HEK293 (cell line): Measurements from ENCODE around the gene CATSPER1.
A peak's percentile ranks its signal among the peaks of the same experiment; 100 is the strongest.

Experiments
- GLIS2 ChIP-seq: fragments of 450-650 bp; formaldehyde crosslinking; IDR thresholded peaks from 2 replicates; pipeline ENCODE4 v1.5.1; 2016; ENCODE audit warnings: missing biosample characterization, missing genetic modification characterization
- KLF16 ChIP-seq: fragments of 450-650 bp; formaldehyde crosslinking; IDR thresholded peaks from 2 replicates; pipeline ENCODE4 v1.5.1; 2017; ENCODE audit warnings: missing biosample characterization, missing genetic modification characterization
- PRDM1 ChIP-seq: fragments of 450-650 bp; formaldehyde crosslinking; IDR thresholded peaks from 2 replicates; pipeline ENCODE4; 2016; ENCODE audit warnings: missing biosample characterization, missing genetic modification characterization
- RBAK ChIP-seq: fragments of 450-650 bp; formaldehyde crosslinking; IDR thresholded peaks from 2 replicates; pipeline ENCODE4 v1.5.1; 2016; ENCODE audit warnings: missing biosample characterization, missing genetic modification characterization
- SCRT2 ChIP-seq: fragments of 450-650 bp; formaldehyde crosslinking; IDR thresholded peaks from 2 replicates; pipeline ENCODE4 v1.5.1; 2016; ENCODE audit warnings: missing biosample characterization, missing genetic modification characterization
- ZBTB21 ChIP-seq: fragments of 450-650 bp; formaldehyde crosslinking; IDR thresholded peaks from 2 replicates; pipeline ENCODE4 v1.5.1; 2017; ENCODE audit warnings: missing biosample characterization, missing genetic modification characterization
- ZBTB48 ChIP-seq: fragments of 450-650 bp; formaldehyde crosslinking; IDR thresholded peaks from 2 replicates; pipeline ENCODE4 v1.5.1; 2016; ENCODE audit warnings: missing biosample characterization, missing genetic modification characterization
- ZFP3 ChIP-seq: fragments of 450-650 bp; formaldehyde crosslinking; IDR thresholded peaks from 2 replicates; pipeline ENCODE4 v1.5.1; 2016; ENCODE audit warnings: low read depth, missing biosample characterization, missing genetic modification characterization
- ZNF132 ChIP-seq: fragments of 450-650 bp; formaldehyde crosslinking; IDR thresholded peaks from 2 replicates; pipeline ENCODE4 v1.5.1; 2017; ENCODE audit warnings: missing biosample characterization, missing genetic modification characterization, borderline replicate concordance
- ZNF138 ChIP-seq: fragments of 450-650 bp; formaldehyde crosslinking; IDR thresholded peaks from 2 replicates; pipeline ENCODE4 v1.5.1; 2016; ENCODE audit warnings: missing biosample characterization, missing genetic modification characterization, borderline replicate concordance
- ZNF311 ChIP-seq: fragments of 450-650 bp; formaldehyde crosslinking; IDR thresholded peaks from 2 replicates; pipeline ENCODE4 v1.5.1; 2017; ENCODE audit warnings: missing biosample characterization, missing genetic modification characterization, borderline replicate concordance
- ZNF324 ChIP-seq: fragments of 450-650 bp; formaldehyde crosslinking; IDR thresholded peaks from 2 replicates; pipeline ENCODE4 v1.5.1; 2016; ENCODE audit warnings: missing biosample characterization, missing genetic modification characterization
- ZNF37A ChIP-seq: fragments of 450-650 bp; IDR thresholded peaks from 2 replicates; pipeline ENCODE4 v1.5.1; 2018; ENCODE audit warnings: missing biosample characterization, missing genetic modification characterization
- ZNF530 ChIP-seq: fragments of 450-650 bp; formaldehyde crosslinking; IDR thresholded peaks from 2 replicates; pipeline ENCODE4 v1.5.1; 2016; ENCODE audit warnings: low read depth, missing biosample characterization, missing genetic modification characterization
- ZNF544 ChIP-seq: fragments of 450-650 bp; formaldehyde crosslinking; IDR thresholded peaks from 2 replicates; pipeline ENCODE4 v1.5.0; 2017; ENCODE audit warnings: missing biosample characterization, missing genetic modification characterization
- ZNF558 ChIP-seq: fragments of 450-650 bp; formaldehyde crosslinking; IDR thresholded peaks from 2 replicates; pipeline ENCODE4 v1.5.1; 2016; ENCODE audit warnings: missing biosample characterization, missing genetic modification characterization
- ZNF664 ChIP-seq: fragments of 450-650 bp; formaldehyde crosslinking; IDR thresholded peaks from 2 replicates; pipeline ENCODE4 v1.5.1; 2016; ENCODE audit warnings: missing biosample characterization, missing genetic modification characterization
- ZNF707 ChIP-seq: fragments of 450-650 bp; formaldehyde crosslinking; IDR thresholded peaks from 2 replicates; pipeline ENCODE4 v1.5.1; 2016; ENCODE audit warnings: missing biosample characterization, missing genetic modification characterization
- ZNF747 ChIP-seq: fragments of 450-650 bp; formaldehyde crosslinking; IDR thresholded peaks from 2 replicates; pipeline ENCODE4 v1.5.1; 2016; ENCODE audit warnings: missing biosample characterization, missing genetic modification characterization
- ZNF837 ChIP-seq: fragments of 450-650 bp; formaldehyde crosslinking; IDR thresholded peaks from 2 replicates; pipeline ENCODE4 v1.5.1; 2016; ENCODE audit warnings: missing biosample characterization, missing genetic modification characterization
- TF ChIP-seq, protein P1 (sequence below): fragments of 450-650 bp; formaldehyde crosslinking; IDR thresholded peaks from 2 replicates; pipeline ENCODE4 v1.5.1; 2016; ENCODE audit warnings: missing biosample characterization, missing genetic modification characterization, low read depth
- TF ChIP-seq, protein P2 (sequence below): fragments of 450-650 bp; formaldehyde crosslinking; IDR thresholded peaks from 2 replicates; pipeline ENCODE4 v1.5.1; 2016; ENCODE audit warnings: missing biosample characterization, missing genetic modification characterization
- TF ChIP-seq, protein P3 (sequence below): fragments of 450-650 bp; formaldehyde crosslinking; IDR thresholded peaks from 2 replicates; pipeline ENCODE4 v1.5.1; 2016; ENCODE audit warnings: missing biosample characterization, missing genetic modification characterization
- TF ChIP-seq, protein P4 (sequence below): fragments of 450-650 bp; formaldehyde crosslinking; IDR thresholded peaks from 2 replicates; pipeline ENCODE4; 2016; ENCODE audit warnings: missing biosample characterization, missing genetic modification characterization
- TF ChIP-seq, protein P5 (sequence below): fragments of 450-650 bp; formaldehyde crosslinking; IDR thresholded peaks from 2 replicates; pipeline ENCODE4 v1.5.0; 2017; ENCODE audit warnings: missing biosample characterization, missing genetic modification characterization, borderline replicate concordance
- TF ChIP-seq, protein P6 (sequence below): fragments of 450-650 bp; IDR thresholded peaks from 2 replicates; pipeline ENCODE4 v1.5.1; 2018; ENCODE audit warnings: missing biosample characterization, missing genetic modification characterization

Gene CATSPER1

DNA sequence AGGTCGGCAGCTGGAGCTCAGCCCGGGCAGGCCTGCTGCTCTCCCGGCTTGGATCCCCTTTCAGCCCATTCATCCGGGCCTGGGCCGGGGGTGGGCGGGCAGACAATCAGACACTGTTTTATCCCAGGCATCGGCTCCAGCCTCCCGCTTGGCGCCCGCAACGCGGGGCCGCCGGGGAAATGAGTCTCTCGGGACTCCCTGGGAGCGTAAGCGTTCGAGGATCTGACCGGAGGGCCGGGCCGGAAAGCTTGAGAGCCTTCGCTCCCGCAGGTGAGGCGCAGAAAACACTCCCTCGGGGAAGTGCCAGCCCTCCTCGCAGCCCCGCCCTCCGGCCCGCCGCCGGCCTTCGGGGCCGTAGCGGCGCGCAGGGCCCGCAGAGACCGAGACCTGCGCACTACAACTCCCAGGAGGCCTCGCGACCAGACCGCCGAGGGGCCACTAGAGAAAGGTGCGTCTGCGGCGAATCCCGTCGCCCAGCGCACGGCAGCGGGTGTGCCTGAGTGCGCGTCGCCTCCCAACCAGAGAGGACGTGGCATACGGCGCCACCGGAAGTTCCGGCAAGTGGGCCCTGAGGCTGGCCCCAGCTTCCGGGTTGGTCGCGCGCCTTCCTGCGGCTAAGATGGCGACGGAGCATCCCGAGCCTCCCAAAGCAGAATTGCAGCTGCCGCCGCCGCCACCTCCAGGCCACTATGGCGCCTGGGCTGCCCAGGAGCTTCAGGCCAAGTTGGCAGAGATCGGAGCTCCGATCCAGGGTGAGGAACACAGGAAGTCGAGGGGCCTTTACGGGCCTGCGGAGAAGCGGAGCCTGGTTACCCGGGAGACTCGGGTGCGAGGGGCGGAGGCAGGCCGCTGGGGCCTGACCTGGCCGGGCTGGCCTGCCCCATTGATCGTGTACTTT is 25.7 kb upstream of the CATSPER1 start, which contains the start of gene SF3B2 (continued):
- TF ChIP-seq, protein P1, sequence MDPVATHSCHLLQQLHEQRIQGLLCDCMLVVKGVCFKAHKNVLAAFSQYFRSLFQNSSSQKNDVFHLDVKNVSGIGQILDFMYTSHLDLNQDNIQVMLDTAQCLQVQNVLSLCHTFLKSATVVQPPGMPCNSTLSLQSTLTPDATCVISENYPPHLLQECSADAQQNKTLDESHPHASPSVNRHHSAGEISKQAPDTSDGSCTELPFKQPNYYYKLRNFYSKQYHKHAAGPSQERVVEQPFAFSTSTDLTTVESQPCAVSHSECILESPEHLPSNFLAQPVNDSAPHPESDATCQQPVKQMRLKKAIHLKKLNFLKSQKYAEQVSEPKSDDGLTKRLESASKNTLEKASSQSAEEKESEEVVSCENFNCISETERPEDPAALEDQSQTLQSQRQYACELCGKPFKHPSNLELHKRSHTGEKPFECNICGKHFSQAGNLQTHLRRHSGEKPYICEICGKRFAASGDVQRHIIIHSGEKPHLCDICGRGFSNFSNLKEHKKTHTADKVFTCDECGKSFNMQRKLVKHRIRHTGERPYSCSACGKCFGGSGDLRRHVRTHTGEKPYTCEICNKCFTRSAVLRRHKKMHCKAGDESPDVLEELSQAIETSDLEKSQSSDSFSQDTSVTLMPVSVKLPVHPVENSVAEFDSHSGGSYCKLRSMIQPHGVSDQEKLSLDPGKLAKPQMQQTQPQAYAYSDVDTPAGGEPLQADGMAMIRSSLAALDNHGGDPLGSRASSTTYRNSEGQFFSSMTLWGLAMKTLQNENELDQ (tag by site-specific recombination), result no peak
- TF ChIP-seq ZBTB48 (peak; percentile 48; the same call in 1 of the 2 replicates), ZNF707 (tag by site-specific recombination) (no peak), ZNF544 (tag by site-specific recombination) (no peak), ZFP3 (tag by site-specific recombination) (no peak), ZNF324 (tag by site-specific recombination) (no peak), ZNF530 (tag by site-specific recombination) (no peak), ZNF664 (tag by site-specific recombination) (no peak), ZNF132 (tag by site-specific recombination) (no peak), ZNF837 (tag by site-specific recombination) (no peak), ZNF311 (tag by site-specific recombination) (no peak), KLF16 (tag by site-specific recombination) (peak; percentile 36; the same call in 1 of the 2 replicates), SCRT2 (peak; percentile 46; the same call in 1 of the 2 replicates), GLIS2 (tag by site-specific recombination) (peak; percentile 31; the same call in 1 of the 2 replicates), ZNF558 (tag by site-specific recombination) (no peak), ZBTB21 (tag by site-specific recombination) (no peak), RBAK (no peak), PRDM1 (no peak), ZNF747 (tag by site-specific recombination) (no peak), ZNF37A (peak; percentile 75), ZNF138 (tag by site-specific recombination) (no peak)
- TF ChIP-seq, protein P2, sequence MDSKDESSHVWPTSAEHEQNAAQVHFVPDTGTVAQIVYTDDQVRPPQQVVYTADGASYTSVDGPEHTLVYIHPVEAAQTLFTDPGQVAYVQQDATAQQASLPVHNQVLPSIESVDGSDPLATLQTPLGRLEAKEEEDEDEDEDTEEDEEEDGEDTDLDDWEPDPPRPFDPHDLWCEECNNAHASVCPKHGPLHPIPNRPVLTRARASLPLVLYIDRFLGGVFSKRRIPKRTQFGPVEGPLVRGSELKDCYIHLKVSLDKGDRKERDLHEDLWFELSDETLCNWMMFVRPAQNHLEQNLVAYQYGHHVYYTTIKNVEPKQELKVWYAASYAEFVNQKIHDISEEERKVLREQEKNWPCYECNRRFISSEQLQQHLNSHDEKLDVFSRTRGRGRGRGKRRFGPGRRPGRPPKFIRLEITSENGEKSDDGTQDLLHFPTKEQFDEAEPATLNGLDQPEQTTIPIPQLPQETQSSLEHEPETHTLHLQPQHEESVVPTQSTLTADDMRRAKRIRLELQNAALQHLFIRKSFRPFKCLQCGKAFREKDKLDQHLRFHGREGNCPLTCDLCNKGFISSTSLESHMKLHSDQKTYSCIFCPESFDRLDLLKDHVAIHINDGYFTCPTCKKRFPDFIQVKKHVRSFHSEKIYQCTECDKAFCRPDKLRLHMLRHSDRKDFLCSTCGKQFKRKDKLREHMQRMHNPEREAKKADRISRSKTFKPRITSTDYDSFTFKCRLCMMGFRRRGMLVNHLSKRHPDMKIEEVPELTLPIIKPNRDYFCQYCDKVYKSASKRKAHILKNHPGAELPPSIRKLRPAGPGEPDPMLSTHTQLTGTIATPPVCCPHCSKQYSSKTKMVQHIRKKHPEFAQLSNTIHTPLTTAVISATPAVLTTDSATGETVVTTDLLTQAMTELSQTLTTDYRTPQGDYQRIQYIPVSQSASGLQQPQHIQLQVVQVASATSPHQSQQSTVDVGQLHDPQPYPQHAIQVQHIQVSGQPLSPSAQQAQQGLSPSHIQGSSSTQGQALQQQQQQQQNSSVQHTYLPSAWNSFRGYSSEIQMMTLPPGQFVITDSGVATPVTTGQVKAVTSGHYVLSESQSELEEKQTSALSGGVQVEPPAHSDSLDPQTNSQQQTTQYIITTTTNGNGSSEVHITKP, result peak; percentile 64
- TF ChIP-seq, protein P3, sequence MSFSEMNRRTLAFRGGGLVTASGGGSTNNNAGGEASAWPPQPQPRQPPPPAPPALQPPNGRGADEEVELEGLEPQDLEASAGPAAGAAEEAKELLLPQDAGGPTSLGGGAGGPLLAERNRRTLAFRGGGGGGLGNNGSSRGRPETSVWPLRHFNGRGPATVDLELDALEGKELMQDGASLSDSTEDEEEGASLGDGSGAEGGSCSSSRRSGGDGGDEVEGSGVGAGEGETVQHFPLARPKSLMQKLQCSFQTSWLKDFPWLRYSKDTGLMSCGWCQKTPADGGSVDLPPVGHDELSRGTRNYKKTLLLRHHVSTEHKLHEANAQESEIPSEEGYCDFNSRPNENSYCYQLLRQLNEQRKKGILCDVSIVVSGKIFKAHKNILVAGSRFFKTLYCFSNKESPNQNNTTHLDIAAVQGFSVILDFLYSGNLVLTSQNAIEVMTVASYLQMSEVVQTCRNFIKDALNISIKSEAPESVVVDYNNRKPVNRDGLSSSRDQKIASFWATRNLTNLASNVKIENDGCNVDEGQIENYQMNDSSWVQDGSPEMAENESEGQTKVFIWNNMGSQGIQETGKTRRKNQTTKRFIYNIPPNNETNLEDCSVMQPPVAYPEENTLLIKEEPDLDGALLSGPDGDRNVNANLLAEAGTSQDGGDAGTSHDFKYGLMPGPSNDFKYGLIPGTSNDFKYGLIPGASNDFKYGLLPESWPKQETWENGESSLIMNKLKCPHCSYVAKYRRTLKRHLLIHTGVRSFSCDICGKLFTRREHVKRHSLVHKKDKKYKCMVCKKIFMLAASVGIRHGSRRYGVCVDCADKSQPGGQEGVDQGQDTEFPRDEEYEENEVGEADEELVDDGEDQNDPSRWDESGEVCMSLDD (tag by site-specific recombination), result no peak
- TF ChIP-seq, protein P4, sequence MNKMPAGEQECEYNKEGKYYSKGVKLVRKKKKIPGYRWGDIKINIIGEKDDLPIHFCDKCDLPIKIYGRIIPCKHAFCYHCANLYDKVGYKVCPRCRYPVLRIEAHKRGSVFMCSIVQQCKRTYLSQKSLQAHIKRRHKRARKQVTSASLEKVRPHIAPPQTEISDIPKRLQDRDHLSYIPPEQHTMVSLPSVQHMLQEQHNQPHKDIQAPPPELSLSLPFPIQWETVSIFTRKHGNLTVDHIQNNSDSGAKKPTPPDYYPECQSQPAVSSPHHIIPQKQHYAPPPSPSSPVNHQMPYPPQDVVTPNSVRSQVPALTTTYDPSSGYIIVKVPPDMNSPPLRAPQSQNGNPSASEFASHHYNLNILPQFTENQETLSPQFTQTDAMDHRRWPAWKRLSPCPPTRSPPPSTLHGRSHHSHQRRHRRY (tag by site-specific recombination), result no peak
- TF ChIP-seq, protein P5, sequence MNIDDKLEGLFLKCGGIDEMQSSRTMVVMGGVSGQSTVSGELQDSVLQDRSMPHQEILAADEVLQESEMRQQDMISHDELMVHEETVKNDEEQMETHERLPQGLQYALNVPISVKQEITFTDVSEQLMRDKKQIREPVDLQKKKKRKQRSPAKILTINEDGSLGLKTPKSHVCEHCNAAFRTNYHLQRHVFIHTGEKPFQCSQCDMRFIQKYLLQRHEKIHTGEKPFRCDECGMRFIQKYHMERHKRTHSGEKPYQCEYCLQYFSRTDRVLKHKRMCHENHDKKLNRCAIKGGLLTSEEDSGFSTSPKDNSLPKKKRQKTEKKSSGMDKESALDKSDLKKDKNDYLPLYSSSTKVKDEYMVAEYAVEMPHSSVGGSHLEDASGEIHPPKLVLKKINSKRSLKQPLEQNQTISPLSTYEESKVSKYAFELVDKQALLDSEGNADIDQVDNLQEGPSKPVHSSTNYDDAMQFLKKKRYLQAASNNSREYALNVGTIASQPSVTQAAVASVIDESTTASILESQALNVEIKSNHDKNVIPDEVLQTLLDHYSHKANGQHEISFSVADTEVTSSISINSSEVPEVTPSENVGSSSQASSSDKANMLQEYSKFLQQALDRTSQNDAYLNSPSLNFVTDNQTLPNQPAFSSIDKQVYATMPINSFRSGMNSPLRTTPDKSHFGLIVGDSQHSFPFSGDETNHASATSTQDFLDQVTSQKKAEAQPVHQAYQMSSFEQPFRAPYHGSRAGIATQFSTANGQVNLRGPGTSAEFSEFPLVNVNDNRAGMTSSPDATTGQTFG (tag by site-specific recombination), result no peak
- TF ChIP-seq, protein P6, sequence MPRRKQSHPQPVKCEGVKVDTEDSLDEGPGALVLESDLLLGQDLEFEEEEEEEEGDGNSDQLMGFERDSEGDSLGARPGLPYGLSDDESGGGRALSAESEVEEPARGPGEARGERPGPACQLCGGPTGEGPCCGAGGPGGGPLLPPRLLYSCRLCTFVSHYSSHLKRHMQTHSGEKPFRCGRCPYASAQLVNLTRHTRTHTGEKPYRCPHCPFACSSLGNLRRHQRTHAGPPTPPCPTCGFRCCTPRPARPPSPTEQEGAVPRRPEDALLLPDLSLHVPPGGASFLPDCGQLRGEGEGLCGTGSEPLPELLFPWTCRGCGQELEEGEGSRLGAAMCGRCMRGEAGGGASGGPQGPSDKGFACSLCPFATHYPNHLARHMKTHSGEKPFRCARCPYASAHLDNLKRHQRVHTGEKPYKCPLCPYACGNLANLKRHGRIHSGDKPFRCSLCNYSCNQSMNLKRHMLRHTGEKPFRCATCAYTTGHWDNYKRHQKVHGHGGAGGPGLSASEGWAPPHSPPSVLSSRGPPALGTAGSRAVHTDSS (tag by site-specific recombination), result no peak
